GM19372 (cell line): ENCODE measurements around the gene KIAA0513.

Source experiments
- ATAC-seq: cut with Tn5 transposase; IDR thresholded peaks from one replicate; pipeline ENCODE4 v1.9.1; 2021; ENCODE audit warnings: mild to moderate bottlenecking, low read depth, moderate library complexity; ENCODE audit not compliant: unreplicated experiment

Gene KIAA0513

GRCh38 chr16:85142129-85142513 lies 114.5 kb downstream of the KIAA0513 start:
- ATAC-seq = no peak

- ATAC-seq = no peak
Observed at GRCh38 chr16:85142771-85143211, 115.2 kb downstream of the KIAA0513 start.
